Karpas-422 (cell line): ENCODE results near the gene NUP93. TPM values are rescaled to one million over a fixed set of nuclear protein-coding genes. Genes with fewer than 3 reads are reported as not detected.

Source experiments
- DNase-seq: peaks from one replicate; pipeline ENCODE4 v3.0.0-alpha.2; 2015
- H2AFZ ChIP-seq: fragments of 200-600 bp; sonication (generic); 2 replicates; pipeline ENCODE4 v1.6.1; 2014; ENCODE audit warnings: antibody characterized with exemption, low read length, mixed read lengths
- H3K27ac ChIP-seq: fragments of 200-600 bp; sonication (generic); 2 replicates; pipeline ENCODE4 v1.5.1; 2014; ENCODE audit warnings: mild to moderate bottlenecking, low read length, moderate library complexity
- H3K27me3 ChIP-seq: fragments of 200-600 bp; sonication (generic); 2 replicates; pipeline ENCODE4 v1.6.1; 2014; ENCODE audit warnings: low read length, mixed read lengths
- H3K36me3 ChIP-seq: fragments of 200-600 bp; sonication (generic); 2 replicates; pipeline ENCODE4 v1.6.1; 2014; ENCODE audit warnings: low read length, mixed read lengths; ENCODE audit not compliant: insufficient read depth
- H3K4me1 ChIP-seq: fragments of 200-600 bp; sonication (generic); 2 replicates; pipeline ENCODE4 v1.6.1; 2014; ENCODE audit warnings: mild to moderate bottlenecking, low read length, mixed read lengths
- H3K4me2 ChIP-seq: fragments of 200-600 bp; sonication (generic); 2 replicates; pipeline ENCODE4 v1.6.1; 2014; ENCODE audit warnings: low read length, low read depth, mild to moderate bottlenecking; ENCODE audit not compliant: poor library complexity, severe bottlenecking
- H3K4me3 ChIP-seq: fragments of 200-600 bp; sonication (generic); 2 replicates; pipeline ENCODE4 v1.5.1; 2014; ENCODE audit warnings: mild to moderate bottlenecking, antibody characterized with exemption, low read length, mixed read lengths
- H3K79me2 ChIP-seq: fragments of 200-600 bp; sonication (generic); 2 replicates; pipeline ENCODE4 v1.6.1; 2014; ENCODE audit warnings: mild to moderate bottlenecking, low read length, mixed read lengths
- H3K9ac ChIP-seq: fragments of 200-600 bp; sonication (generic); 2 replicates; pipeline ENCODE4 v1.6.0; 2014; ENCODE audit warnings: low read length
- H3K9me2 ChIP-seq: fragments of 200-600 bp; sonication (generic), shearing (Covaris generic); replicated peaks from 2 replicates; pipeline ENCODE4 v1.6.0; 2014; ENCODE audit warnings: mild to moderate bottlenecking, low read length, moderate library complexity; ENCODE audit not compliant: insufficient read depth
- H3K9me3 ChIP-seq: fragments of 300-700, 200-600 bp; sonication (generic); 2 replicates; pipeline ENCODE4 v1.6.1; 2014; ENCODE audit warnings: low read length, mixed read lengths
- H4K20me1 ChIP-seq: fragments of 200-600 bp; sonication (generic); 2 replicates; pipeline ENCODE4 v1.6.1; 2014; ENCODE audit warnings: mild to moderate bottlenecking, antibody characterized with exemption, low read length, low read depth; ENCODE audit not compliant: insufficient read depth
- total RNA-seq: library from RNA; depleted of rRNA; stranded (reverse); fragments of >200 nt; shearing (Covaris generic); gene quantifications from 2 replicates; pipeline ENCODE4 v1.2.3, GENCODE V29; 2014; ENCODE audit warnings: low replicate concordance

Gene NUP93
- total RNA-seq, 1 experiment from 2014 or later, result 116 TPM

GRCh38 chr16:56700631-56701030 is 29.3 kb upstream of the NUP93 start:
- Histone ChIP-seq H3K9ac (no peak overlapping the region), H2AFZ (no peak overlapping the region), H3K27ac (no peak overlapping the region), H3K27me3 (no peaks in the 10 kb centered on the region), H3K4me2 (no peak overlapping the region), H4K20me1 (no peaks in the 10 kb centered on the region), H3K9me2 (no peaks in the 10 kb centered on the region), H3K4me3 (no peak overlapping the region), H3K4me1 (peaks cover 8% of the 10 kb centered on the region), H3K9me3 (no peaks in the 10 kb centered on the region), H3K79me2 (no peaks in the 10 kb centered on the region), H3K36me3 (no peaks in the 10 kb centered on the region)
- DNase-seq, result no peak

GRCh38 chr16:56701534-56701933 is 28.4 kb upstream of the NUP93 start:
- peaks cover 8% of the 10 kb centered on the region for H3K4me1 ChIP-seq
- no peaks in the 10 kb centered on the region for H3K9me3 ChIP-seq
- 0 out of 2 replicates have a peak overlapping the region, but pooled peaks have one; percentile 31 for H2AFZ ChIP-seq
- no peaks in the 10 kb centered on the region for H4K20me1 ChIP-seq
- no peak overlapping the region for H3K4me3 ChIP-seq
- no peaks in the 10 kb centered on the region for H3K79me2 ChIP-seq
- H3K27ac ChIP-seq, result no peak overlapping the region
- no peaks in the 10 kb centered on the region for H3K9me2 ChIP-seq
- no peak overlapping the region for H3K4me2 ChIP-seq
- no peaks in the 10 kb centered on the region for H3K27me3 ChIP-seq
- H3K9ac ChIP-seq, result no peak overlapping the region
- DNase-seq, result no peak
- H3K36me3 ChIP-seq, result no peaks in the 10 kb centered on the region

- H4K20me1 ChIP-seq, result no peaks in the 10 kb centered on the region
- H2AFZ ChIP-seq, result no peak overlapping the region
- H3K79me2 ChIP-seq, result no peaks in the 10 kb centered on the region
- H3K4me3 ChIP-seq, result no peak overlapping the region
- DNase-seq, result no peak
- no peaks in the 10 kb centered on the region for H3K36me3 ChIP-seq
- no peak overlapping the region for H3K9ac ChIP-seq
- no peaks in the 10 kb centered on the region for H3K27me3 ChIP-seq
- H3K9me2 ChIP-seq, result no peaks in the 10 kb centered on the region
- no peak overlapping the region for H3K27ac ChIP-seq
- H3K9me3 ChIP-seq, result no peaks in the 10 kb centered on the region
- H3K4me2 ChIP-seq, result no peak overlapping the region
- H3K4me1 ChIP-seq, result peaks cover 8% of the 10 kb centered on the region
These were observed 27.1 kb upstream of the NUP93 start for GRCh38 chr16:56702836-56703235.

- H3K9ac ChIP-seq, result no peak overlapping the region
- no peaks in the 10 kb centered on the region for H3K4me1 ChIP-seq
- no peaks in the 10 kb centered on the region for H3K79me2 ChIP-seq
- no peaks in the 10 kb centered on the region for H3K36me3 ChIP-seq
- no peak overlapping the region for H3K27ac ChIP-seq
- H3K27me3 ChIP-seq, result 0 out of 2 replicates have a peak, but pooled peaks cover 3% of the 10 kb centered on the region
- H3K4me2 ChIP-seq, result no peak overlapping the region
- H4K20me1 ChIP-seq, result no peaks in the 10 kb centered on the region
- H3K4me3 ChIP-seq, result no peak overlapping the region
- H3K9me3 ChIP-seq, result no peaks in the 10 kb centered on the region
- H3K9me2 ChIP-seq, result no peaks in the 10 kb centered on the region
- DNase-seq, result no peak
- H2AFZ ChIP-seq, result no peak overlapping the region
These were observed 21.1 kb upstream of the NUP93 start for GRCh38 chr16:56708525-56709442.

- no peaks in the 10 kb centered on the region for H3K9me2 ChIP-seq
- H3K4me3 ChIP-seq, result no peak overlapping the region
- 0 out of 2 replicates have a peak, but pooled peaks cover 3% of the 10 kb centered on the region for H3K27me3 ChIP-seq
- H3K9ac ChIP-seq, result no peak overlapping the region
- no peaks in the 10 kb centered on the region for H3K4me1 ChIP-seq
- H3K4me2 ChIP-seq, result no peak overlapping the region
- no peak overlapping the region for H2AFZ ChIP-seq
- no peak overlapping the region for H3K27ac ChIP-seq
- DNase-seq, result no peak
- H4K20me1 ChIP-seq, result no peaks in the 10 kb centered on the region
- no peaks in the 10 kb centered on the region for H3K9me3 ChIP-seq
- no peaks in the 10 kb centered on the region for H3K36me3 ChIP-seq
- H3K79me2 ChIP-seq, result no peaks in the 10 kb centered on the region
These were observed 20.4 kb upstream of the NUP93 start for GRCh38 chr16:56709443-56710040.

- H2AFZ ChIP-seq, result no peak overlapping the region
- no peaks in the 10 kb centered on the region for H3K79me2 ChIP-seq
- H4K20me1 ChIP-seq, result no peaks in the 10 kb centered on the region
- H3K36me3 ChIP-seq, result no peaks in the 10 kb centered on the region
- H3K4me1 ChIP-seq, result no peaks in the 10 kb centered on the region
- H3K9ac ChIP-seq, result no peak overlapping the region
- H3K27ac ChIP-seq, result no peak overlapping the region
- no peak overlapping the region for H3K4me3 ChIP-seq
- H3K9me3 ChIP-seq, result no peaks in the 10 kb centered on the region
- H3K4me2 ChIP-seq, result no peak overlapping the region
- H3K9me2 ChIP-seq, result no peaks in the 10 kb centered on the region
- 0 out of 2 replicates have a peak, but pooled peaks cover 3% of the 10 kb centered on the region for H3K27me3 ChIP-seq
- DNase-seq, result no peak
These were observed 19.7 kb upstream of the NUP93 start for GRCh38 chr16:56710181-56710737.

GRCh38 chr16:56711862-56712261 is 18.1 kb upstream of the NUP93 start:
- H3K27ac ChIP-seq, result no peak overlapping the region
- no peaks in the 10 kb centered on the region for H3K9me2 ChIP-seq
- H3K9ac ChIP-seq, result no peak overlapping the region
- no peak for DNase-seq
- no peaks in the 10 kb centered on the region for H4K20me1 ChIP-seq
- no peaks in the 10 kb centered on the region for H3K79me2 ChIP-seq
- H3K9me3 ChIP-seq, result no peaks in the 10 kb centered on the region
- no peak overlapping the region for H3K4me3 ChIP-seq
- H2AFZ ChIP-seq, result no peak overlapping the region
- no peak overlapping the region for H3K4me2 ChIP-seq
- H3K27me3 ChIP-seq, result 0 out of 2 replicates have a peak, but pooled peaks cover 3% of the 10 kb centered on the region
- H3K4me1 ChIP-seq, result no peaks in the 10 kb centered on the region
- no peaks in the 10 kb centered on the region for H3K36me3 ChIP-seq

GRCh38 chr16:56713794-56714193 is 16.1 kb upstream of the NUP93 start:
- H3K27ac ChIP-seq, result no peak overlapping the region
- no peaks in the 10 kb centered on the region for H4K20me1 ChIP-seq
- no peak overlapping the region for H3K9ac ChIP-seq
- H3K36me3 ChIP-seq, result no peaks in the 10 kb centered on the region
- H2AFZ ChIP-seq, result no peak overlapping the region
- H3K79me2 ChIP-seq, result no peaks in the 10 kb centered on the region
- H3K27me3 ChIP-seq, result 0 out of 2 replicates have a peak, but pooled peaks cover 3% of the 10 kb centered on the region
- no peaks in the 10 kb centered on the region for H3K9me3 ChIP-seq
- H3K4me2 ChIP-seq, result no peak overlapping the region
- no peak for DNase-seq
- H3K9me2 ChIP-seq, result no peaks in the 10 kb centered on the region
- H3K4me1 ChIP-seq, result no peaks in the 10 kb centered on the region
- no peak overlapping the region for H3K4me3 ChIP-seq
